Activated naive CD8-positive, alpha-beta T cell treated with anti-CD3 and anti-CD28 coated beads for 36 hours (primary cell): Measurements from ENCODE around the gene FAM20B. TPM values are rescaled to one million over a fixed set of nuclear protein-coding genes. Genes with fewer than 3 reads are reported as not detected.

Experiments used
- DNase-seq: peaks from one replicate; pipeline ENCODE4 v3.0.0; 2021
- H3K27ac Mint-ChIP-seq: one replicate; pipeline ENCODE4 v1.8.0; 2022; ENCODE audit warnings: mild to moderate bottlenecking, moderate library complexity, mixed read lengths
- H3K27me3 Mint-ChIP-seq: one replicate; pipeline ENCODE4 v1.8.0; 2022; ENCODE audit warnings: mild to moderate bottlenecking, mixed read lengths
- H3K36me3 Mint-ChIP-seq: one replicate; pipeline ENCODE4 v1.8.0; 2021; ENCODE audit warnings: mild to moderate bottlenecking, mixed read lengths
- H3K4me1 Mint-ChIP-seq: one replicate; pipeline ENCODE4 v1.8.0; 2021; ENCODE audit warnings: mixed read lengths
- H3K4me3 Mint-ChIP-seq: one replicate; pipeline ENCODE4 v1.8.0; 2022; ENCODE audit warnings: mild to moderate bottlenecking, moderate library complexity, mixed read lengths
- H3K9me3 Mint-ChIP-seq: one replicate; pipeline ENCODE4 v1.8.0; 2022; ENCODE audit warnings: mixed read lengths
- total RNA-seq, 2 experiments: library from RNA; stranded (reverse); gene quantifications; one replicate each; pipeline ENCODE4 v1.2.3, GENCODE V29; 2021

The FAM20B gene
- total RNA-seq, 2 experiments from 2014 or later: 37.4 to 42.6 TPM

DNA sequence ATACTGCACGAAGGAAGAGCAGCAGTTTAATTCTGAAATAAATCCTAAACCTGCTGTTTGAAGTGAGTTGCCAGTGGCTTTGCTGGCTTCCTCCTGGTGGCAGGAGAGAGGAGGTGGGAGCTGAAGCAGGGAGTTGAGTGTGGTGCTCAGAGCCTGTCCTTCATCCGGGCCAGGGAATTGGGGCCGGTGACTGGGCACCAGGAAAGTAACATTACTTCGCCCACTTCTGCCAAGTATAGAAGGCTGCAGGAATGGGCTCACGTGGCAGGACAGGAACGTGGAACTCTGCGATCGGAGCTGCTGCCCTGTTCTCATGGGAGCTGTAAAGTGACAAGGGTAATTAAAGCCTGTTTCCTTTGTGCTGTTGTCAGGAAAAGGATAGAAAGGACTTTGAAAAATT lies 64.8 kb downstream of the FAM20B start:
- H3K9me3 Mint-ChIP-seq: no peaks in the 10 kb centered on the region
- no peak overlapping the region for H3K27ac Mint-ChIP-seq
- H3K36me3 Mint-ChIP-seq: peaks cover 20% of the 10 kb centered on the region

DNA sequence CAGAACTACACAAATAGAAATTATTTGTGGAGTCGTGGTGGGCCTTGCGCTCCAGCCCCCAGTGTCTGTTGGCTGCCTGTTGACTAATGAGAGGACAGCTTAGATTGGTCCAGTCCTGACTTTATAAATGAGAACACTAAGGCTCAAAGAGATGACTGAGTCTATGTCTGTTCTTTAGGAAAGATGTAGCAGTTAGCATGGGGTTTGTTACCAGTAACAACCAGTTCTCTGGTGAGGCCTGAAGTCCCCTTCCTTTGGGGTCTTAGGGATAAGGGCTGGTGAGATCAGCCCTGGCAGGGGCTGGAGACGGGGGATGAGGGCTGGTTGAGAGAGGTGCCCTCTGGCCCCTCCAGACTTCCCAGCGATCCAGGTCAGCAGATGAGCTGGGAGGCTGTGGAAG lies 65.2 kb downstream of the FAM20B start:
- H3K36me3 Mint-ChIP-seq: peaks cover 18% of the 10 kb centered on the region
- H3K27ac Mint-ChIP-seq: peak overlapping the region; percentile 43
- no peaks in the 10 kb centered on the region for H3K27me3 Mint-ChIP-seq
- H3K4me3 Mint-ChIP-seq: no peak overlapping the region
- peaks cover 3% of the 10 kb centered on the region for H3K4me1 Mint-ChIP-seq
- H3K9me3 Mint-ChIP-seq: no peaks in the 10 kb centered on the region
- DNase-seq: no peak

More for the DNA sequence above, 64.8 kb downstream of the FAM20B start:
- H3K4me3 Mint-ChIP-seq: no peak overlapping the region
- H3K4me1 Mint-ChIP-seq: peaks cover 3% of the 10 kb centered on the region
- DNase-seq: no peak
- H3K27me3 Mint-ChIP-seq: no peaks in the 10 kb centered on the region

DNA sequence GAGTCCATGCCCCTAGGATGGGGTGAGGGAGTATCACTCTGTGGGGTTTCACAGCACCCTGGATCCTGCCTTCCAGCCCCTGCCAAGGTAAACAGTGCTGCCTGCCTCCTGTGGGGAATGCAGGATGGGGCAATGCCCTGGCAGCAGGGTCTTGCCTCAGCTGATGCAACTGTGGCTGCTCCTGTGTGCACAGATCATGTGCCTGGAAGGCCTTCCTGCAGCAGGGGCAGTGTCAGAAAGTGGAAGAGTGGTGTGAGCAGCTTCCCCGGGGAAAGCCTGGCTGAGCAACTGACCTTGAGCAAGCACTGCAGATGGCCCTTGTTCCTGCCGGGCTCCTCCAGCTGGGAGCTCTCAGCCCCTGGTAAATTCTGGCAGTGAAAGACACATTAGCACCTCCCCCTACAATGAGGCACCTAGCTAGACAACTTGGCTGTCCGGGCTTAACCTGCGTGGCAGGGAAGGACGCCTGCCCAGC lies 66.0 kb downstream of the FAM20B start:
- Mint-ChIP-seq H3K4me1 (peaks cover 3% of the 10 kb centered on the region), H3K27ac (no peak overlapping the region), H3K4me3 (no peak overlapping the region), H3K27me3 (no peaks in the 10 kb centered on the region), H3K9me3 (no peaks in the 10 kb centered on the region), H3K36me3 (peaks cover 15% of the 10 kb centered on the region)
- no peak for DNase-seq

DNA sequence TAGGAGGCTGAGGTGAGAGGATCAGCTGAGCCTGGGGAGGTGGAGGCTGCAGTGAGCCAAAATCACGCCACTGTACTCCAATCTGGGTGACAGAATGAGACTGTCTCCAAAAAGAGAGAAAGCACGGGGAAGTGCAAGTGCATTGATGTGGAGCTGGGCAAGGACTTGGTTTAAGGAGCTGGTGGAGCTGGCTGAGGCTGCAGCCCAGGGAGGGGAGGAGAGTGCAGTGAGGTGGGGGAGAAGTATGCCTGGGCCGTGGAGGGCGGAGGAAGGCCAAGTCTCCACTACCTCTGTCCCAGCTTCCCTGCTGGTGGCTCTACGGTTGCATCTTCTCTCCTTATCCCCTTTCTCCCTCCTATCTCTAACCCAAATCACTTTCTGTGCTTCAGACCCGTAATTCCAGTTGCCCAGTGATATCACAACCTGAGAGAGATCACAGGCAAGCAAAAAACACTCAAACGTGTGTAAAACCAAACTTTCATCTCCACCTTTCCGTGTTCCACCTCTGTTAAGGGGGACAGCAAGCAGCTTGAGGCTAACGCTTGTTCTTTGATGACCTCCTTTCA lies 67.3 kb downstream of the FAM20B start:
- no peak overlapping the region for H3K4me3 Mint-ChIP-seq
- peaks cover 17% of the 10 kb centered on the region for H3K36me3 Mint-ChIP-seq
- no peak for DNase-seq
- peaks cover 3% of the 10 kb centered on the region for H3K4me1 Mint-ChIP-seq
- H3K27me3 Mint-ChIP-seq: no peaks in the 10 kb centered on the region
- no peaks in the 10 kb centered on the region for H3K9me3 Mint-ChIP-seq
- peak overlapping the region; percentile 49 for H3K27ac Mint-ChIP-seq

DNA sequence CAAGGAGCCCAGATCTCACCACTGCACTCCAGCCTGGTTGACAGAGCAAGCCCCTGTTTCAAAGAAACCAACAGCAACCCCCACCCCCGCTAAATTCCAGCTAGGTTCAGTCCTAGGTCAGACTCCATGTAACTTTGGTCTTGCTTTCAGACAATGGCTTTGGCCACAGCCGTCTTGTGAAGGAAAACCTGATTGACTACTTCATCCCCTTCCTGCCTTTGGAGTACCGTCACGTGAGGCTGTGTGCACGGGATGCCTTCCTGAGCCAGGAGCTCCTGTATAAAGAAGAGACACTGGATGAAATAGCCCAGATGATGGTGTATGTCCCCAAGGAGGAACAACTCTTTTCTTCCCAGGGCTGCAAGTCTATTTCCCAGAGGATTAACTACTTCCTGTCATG lies 69.1 kb downstream of the FAM20B start:
- Mint-ChIP-seq H3K4me3 (no peak overlapping the region), H3K4me1 (no peaks in the 10 kb centered on the region), H3K27ac (no peak overlapping the region), H3K36me3 (peaks cover 8% of the 10 kb centered on the region), H3K27me3 (no peaks in the 10 kb centered on the region), H3K9me3 (no peaks in the 10 kb centered on the region)
- DNase-seq: no peak

DNA sequence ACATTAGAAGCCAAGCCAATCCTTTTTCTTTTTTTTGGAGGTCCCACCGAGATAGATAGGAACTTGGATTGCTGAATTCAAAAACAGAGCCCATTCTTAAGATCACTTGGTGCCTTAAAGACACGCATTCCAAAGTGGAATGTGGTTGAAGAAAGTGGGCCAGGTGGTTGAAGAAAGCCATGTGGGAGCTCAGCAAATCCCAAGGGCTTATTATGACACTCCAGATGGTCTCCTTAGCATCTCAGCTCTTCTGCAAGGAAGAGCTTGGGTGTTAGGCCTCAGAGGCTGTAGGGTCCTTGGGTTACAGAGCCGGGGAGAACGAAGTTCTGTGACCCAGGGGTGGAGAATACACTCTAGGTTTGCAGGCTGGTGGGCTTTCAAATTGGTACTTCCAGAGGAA lies 69.7 kb downstream of the FAM20B start:
- H3K9me3 Mint-ChIP-seq: no peaks in the 10 kb centered on the region
- no peaks in the 10 kb centered on the region for H3K4me1 Mint-ChIP-seq
- no peak overlapping the region for H3K4me3 Mint-ChIP-seq
- H3K36me3 Mint-ChIP-seq: peaks cover 6% of the 10 kb centered on the region
- no peak for DNase-seq
- H3K27ac Mint-ChIP-seq: no peak overlapping the region
- no peaks in the 10 kb centered on the region for H3K27me3 Mint-ChIP-seq

DNA sequence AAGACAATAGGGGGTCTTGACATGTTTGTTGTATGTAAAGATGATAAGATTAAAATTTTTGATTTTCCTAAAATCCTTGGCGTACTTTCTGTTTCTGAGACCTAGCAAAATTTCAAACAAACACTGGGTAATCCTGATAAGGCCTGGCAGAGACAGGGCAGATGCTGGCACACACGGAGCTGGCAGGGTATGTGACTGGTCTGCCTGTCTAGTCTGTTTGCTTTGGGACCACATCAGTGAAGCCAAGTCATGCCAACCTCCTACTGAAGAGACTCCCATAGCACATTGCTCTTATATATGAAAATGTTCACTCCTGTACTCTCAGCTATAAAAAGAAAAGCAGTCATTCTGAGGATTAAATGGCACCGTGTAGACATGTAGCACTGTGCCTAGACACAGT lies 70.2 kb downstream of the FAM20B start:
- no peaks in the 10 kb centered on the region for H3K4me1 Mint-ChIP-seq
- H3K9me3 Mint-ChIP-seq: no peaks in the 10 kb centered on the region

DNA sequence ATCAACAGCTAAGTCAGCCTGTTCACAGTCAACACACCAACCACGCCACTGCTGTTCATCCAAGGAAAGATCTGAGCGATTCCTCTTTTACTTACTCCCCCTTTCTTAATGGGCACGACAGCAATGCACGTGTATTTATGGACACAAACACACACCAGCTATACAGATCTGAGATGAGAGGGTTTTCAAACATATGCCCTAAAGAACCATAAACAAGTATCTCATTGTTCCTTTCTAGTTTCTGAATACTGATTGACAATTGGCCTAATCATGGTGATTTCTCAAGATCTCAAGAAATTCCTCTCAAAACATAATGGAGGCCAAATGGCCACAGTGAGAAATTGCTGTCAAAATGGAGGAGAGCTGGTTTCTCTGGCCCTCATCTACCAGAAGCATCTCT lies 74.2 kb downstream of the FAM20B start:
- no peak for DNase-seq
- Mint-ChIP-seq H3K27ac (no peak overlapping the region), H3K4me3 (no peak overlapping the region), H3K9me3 (no peaks in the 10 kb centered on the region), H3K4me1 (no peaks in the 10 kb centered on the region), H3K36me3 (peaks cover 4% of the 10 kb centered on the region), H3K27me3 (no peaks in the 10 kb centered on the region)

More for the DNA sequence above, 70.2 kb downstream of the FAM20B start:
- Mint-ChIP-seq H3K27ac (no peak overlapping the region), H3K4me3 (no peak overlapping the region), H3K36me3 (peaks cover 7% of the 10 kb centered on the region), H3K27me3 (no peaks in the 10 kb centered on the region)
- no peak for DNase-seq

DNA sequence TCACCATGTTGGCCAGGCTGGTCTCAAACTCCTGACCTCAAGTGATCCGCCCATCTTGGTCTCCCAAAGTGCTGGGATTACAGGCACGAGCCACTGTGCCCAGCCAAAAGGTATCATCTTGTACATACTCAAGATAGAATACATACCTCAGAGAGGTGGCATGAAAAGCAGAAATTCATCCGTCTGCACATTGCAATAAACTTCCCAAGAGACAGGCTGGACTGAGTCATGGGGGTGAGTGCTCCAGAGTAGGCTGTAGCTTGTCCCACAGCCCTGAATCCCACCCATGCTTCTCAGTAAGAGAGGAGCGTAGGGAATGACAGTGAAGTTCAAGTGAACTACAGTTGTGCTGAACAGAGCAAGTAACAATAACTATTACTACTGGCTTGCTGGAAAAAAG lies 75.9 kb downstream of the FAM20B start:
- no peaks in the 10 kb centered on the region for H3K9me3 Mint-ChIP-seq
- no peaks in the 10 kb centered on the region for H3K4me1 Mint-ChIP-seq
- H3K27ac Mint-ChIP-seq: no peak overlapping the region
- H3K4me3 Mint-ChIP-seq: no peak overlapping the region
- no peaks in the 10 kb centered on the region for H3K27me3 Mint-ChIP-seq
- peaks cover 4% of the 10 kb centered on the region for H3K36me3 Mint-ChIP-seq
- DNase-seq: no peak

DNA sequence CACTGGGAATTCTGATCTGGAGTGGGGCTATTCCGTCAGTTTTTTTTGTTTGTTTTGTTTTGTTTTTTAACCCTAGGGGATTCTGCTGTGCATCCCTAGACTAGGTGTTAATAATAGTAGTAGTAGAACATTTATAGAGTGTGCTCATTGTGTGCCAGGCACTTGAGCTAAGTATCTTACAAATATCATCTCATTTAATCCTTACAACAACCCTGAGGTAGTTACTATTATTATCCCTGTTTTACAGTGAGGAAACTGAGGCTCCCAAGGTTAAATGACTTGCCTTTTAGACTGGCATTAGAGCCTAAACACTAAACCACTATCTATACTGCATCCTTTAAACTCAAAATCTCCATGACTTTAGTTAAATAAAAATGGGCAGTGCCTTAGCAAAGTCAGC lies 78.3 kb downstream of the FAM20B start:
- Mint-ChIP-seq H3K4me1 (no peaks in the 10 kb centered on the region), H3K4me3 (no peak overlapping the region), H3K27me3 (no peaks in the 10 kb centered on the region), H3K27ac (no peak overlapping the region), H3K36me3 (peaks cover 7% of the 10 kb centered on the region), H3K9me3 (no peaks in the 10 kb centered on the region)
- DNase-seq: no peak

DNA sequence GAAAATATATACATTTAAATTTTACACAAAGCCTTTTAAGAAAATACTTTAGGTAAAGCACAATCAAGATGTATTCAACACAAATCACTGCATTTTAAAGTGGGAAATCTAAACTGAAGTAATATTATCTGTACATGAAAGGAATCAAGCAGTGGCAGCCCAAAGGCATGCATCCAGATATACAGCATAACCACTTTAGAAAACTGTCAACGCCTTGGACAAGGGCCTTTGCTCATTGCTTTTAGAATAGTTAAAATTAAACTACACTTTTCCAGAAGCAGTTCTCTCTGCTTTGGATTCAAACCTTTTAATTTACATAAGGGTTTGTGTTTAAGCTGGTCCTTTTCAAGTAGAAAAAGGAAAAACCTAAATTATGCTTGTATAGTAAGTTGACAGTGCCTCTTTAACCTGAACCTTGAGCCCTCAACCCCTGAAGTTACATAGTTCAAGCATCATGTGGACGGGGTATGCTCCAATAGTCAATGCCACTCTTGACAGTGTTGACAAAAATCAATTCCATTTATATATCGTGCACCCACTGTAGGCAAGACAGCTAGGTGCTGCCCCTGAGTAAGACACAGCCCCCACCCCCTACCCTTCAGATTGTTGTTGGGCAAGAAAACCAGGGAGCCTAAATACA lies 79.0 kb downstream of the FAM20B start:
- H3K27ac Mint-ChIP-seq: no peak overlapping the region
- H3K9me3 Mint-ChIP-seq: no peaks in the 10 kb centered on the region
- H3K4me1 Mint-ChIP-seq: no peaks in the 10 kb centered on the region
- H3K36me3 Mint-ChIP-seq: peaks cover 7% of the 10 kb centered on the region
- H3K4me3 Mint-ChIP-seq: no peak overlapping the region
- H3K27me3 Mint-ChIP-seq: no peaks in the 10 kb centered on the region
- DNase-seq: no peak

DNA sequence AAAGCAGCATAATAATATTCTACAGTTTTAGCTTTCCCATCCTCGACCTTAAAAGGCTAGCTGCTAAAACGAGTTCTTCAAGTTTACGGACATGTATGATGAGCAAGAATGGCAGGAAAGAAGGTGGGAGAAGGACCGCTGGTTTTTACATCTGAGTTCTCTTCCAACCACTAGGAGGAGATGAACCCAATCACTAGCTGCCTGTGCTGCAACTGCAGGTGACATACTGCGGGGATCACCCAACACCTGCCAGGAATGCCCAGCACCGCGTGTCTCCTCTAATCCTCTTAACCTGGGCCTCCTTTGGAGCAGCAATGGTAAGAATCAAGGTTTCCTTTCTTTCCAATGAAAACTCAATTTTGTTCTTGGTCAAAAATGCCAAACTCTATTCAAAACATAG lies 79.7 kb downstream of the FAM20B start:
- no peaks in the 10 kb centered on the region for H3K9me3 Mint-ChIP-seq
- no peaks in the 10 kb centered on the region for H3K4me1 Mint-ChIP-seq
- H3K4me3 Mint-ChIP-seq: no peak overlapping the region
- peaks cover 13% of the 10 kb centered on the region for H3K36me3 Mint-ChIP-seq
- no peak for DNase-seq
- no peaks in the 10 kb centered on the region for H3K27me3 Mint-ChIP-seq
- no peak overlapping the region for H3K27ac Mint-ChIP-seq

DNA sequence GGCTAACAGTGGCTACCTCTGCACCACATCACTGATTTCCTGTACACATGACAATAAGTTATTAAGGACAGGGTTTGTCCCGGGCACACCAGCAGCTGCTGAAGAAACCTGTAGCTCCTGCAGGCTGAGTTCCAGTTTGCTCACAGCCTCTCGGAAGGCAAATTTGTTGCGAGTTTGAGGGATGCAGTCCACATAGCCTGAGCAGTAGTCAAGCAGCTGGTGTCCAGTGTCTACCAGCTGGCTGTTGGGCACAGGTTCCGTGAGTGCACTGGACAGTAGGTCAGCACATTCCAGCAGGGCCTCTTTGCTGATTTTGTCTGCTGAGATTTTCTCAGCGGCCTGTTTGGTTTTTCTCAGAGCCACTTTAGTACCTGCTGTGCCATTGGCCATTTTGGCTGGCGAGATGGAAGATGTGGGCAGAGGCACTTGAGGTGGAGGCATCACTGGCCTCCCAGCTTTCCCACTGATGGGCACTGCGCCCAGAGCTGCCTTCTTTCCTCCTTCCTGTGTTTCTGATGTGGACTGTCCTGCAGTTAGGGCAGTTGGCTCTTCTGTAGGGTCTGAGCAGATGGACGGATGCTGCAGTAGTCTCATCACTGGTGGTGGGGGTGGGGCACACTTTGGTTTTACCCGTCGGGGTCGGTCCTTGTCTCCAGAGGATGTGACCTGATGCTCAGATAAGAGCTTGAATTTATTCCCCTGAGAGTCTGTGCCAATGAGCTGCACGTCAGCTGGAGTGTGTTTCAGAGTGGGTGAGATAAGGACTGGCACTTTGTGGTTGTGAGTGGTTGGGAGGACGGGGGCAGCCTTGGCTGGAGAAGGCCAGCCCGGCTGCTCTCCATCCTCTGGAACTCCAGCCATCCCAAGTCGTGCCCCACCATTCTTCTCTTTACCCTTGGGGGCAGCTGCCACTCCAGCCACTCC lies 82.3 kb downstream of the FAM20B start:
- no peak overlapping the region for H3K27ac Mint-ChIP-seq
- no peaks in the 10 kb centered on the region for H3K4me1 Mint-ChIP-seq
- H3K9me3 Mint-ChIP-seq: no peaks in the 10 kb centered on the region
- DNase-seq: no peak
- no peak overlapping the region for H3K4me3 Mint-ChIP-seq
- H3K27me3 Mint-ChIP-seq: no peaks in the 10 kb centered on the region
- peaks cover 11% of the 10 kb centered on the region for H3K36me3 Mint-ChIP-seq

DNA sequence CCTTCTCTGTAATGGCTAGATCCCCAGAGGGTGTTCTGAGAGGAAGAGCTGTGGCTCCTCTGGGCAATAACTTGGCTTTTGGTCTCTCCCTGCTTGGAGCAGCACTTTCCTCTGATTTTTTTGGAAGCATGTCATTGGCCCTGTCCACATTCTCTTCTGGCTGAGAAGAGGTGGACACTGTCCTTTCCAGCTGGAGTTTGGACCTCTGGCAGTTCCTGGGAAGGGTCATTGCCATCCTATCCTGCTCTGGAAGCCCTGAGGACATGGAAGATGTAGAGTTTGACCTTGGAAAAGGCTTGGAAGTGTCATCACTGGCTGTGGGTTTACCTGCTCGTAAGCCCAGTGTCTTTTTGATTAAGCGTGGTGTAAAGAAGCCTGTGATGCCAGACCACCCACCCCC lies 83.0 kb downstream of the FAM20B start:
- Mint-ChIP-seq H3K27me3 (no peaks in the 10 kb centered on the region), H3K27ac (no peak overlapping the region), H3K36me3 (peaks cover 11% of the 10 kb centered on the region), H3K4me1 (no peaks in the 10 kb centered on the region), H3K9me3 (no peaks in the 10 kb centered on the region), H3K4me3 (no peak overlapping the region)
- no peak for DNase-seq

DNA sequence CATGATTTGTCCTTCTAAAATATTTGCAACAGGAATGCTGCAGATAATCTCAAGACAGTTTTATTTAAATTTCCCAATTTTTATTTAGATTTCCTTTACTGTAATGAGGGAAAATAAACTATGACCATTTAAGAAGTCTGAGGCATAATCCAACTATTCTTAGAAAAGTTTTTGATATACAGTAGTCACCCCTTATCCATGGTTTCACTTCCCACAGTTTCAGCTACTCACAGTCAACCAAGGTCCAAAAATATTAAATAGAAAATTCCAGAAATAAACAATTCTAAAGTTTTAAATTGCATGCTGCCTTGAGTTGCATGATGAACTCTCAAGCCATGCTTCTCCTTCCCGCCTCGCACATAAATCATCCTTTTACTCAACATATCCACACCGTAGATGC lies 89.5 kb downstream of the FAM20B start:
- H3K4me3 Mint-ChIP-seq: no peak overlapping the region
- H3K4me1 Mint-ChIP-seq: no peaks in the 10 kb centered on the region
- H3K27me3 Mint-ChIP-seq: no peaks in the 10 kb centered on the region
- H3K9me3 Mint-ChIP-seq: no peaks in the 10 kb centered on the region
- H3K27ac Mint-ChIP-seq: no peak overlapping the region
- H3K36me3 Mint-ChIP-seq: peaks cover 7% of the 10 kb centered on the region
- DNase-seq: no peak
